Testis (tissue), 2 donors: Measurements from ENCODE around the gene NAXE.

Experiments used
- POLR2A ChIP-seq: fragments of 450-650 bp; IDR thresholded peaks from one replicate; pipeline ENCODE4 v1.6.1; 2017; ENCODE audit warnings: antibody characterized with exemption, mild to moderate bottlenecking, moderate library complexity
- TF ChIP-seq, protein P1 (sequence below), 3 experiments: fragments of 450-650 bp in 2 of 3; fragments of 200-600 bp in 1 of 3; sonication (generic) in 1 of 3; IDR thresholded peaks; one replicate each; pipeline ENCODE4 v1.5.1; 2016 to 2019; ENCODE audit warnings: antibody characterized with exemption in 3 of 3, mild to moderate bottlenecking in 2 of 3, moderate library complexity in 1 of 3

GRCh38 chr1:156543066-156543465, 48.5 kb upstream of the NAXE start:
- TF ChIP-seq, protein P1, sequence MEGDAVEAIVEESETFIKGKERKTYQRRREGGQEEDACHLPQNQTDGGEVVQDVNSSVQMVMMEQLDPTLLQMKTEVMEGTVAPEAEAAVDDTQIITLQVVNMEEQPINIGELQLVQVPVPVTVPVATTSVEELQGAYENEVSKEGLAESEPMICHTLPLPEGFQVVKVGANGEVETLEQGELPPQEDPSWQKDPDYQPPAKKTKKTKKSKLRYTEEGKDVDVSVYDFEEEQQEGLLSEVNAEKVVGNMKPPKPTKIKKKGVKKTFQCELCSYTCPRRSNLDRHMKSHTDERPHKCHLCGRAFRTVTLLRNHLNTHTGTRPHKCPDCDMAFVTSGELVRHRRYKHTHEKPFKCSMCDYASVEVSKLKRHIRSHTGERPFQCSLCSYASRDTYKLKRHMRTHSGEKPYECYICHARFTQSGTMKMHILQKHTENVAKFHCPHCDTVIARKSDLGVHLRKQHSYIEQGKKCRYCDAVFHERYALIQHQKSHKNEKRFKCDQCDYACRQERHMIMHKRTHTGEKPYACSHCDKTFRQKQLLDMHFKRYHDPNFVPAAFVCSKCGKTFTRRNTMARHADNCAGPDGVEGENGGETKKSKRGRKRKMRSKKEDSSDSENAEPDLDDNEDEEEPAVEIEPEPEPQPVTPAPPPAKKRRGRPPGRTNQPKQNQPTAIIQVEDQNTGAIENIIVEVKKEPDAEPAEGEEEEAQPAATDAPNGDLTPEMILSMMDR (IDR thresholded peaks at IDR 0.05): no peak
- TF ChIP-seq POLR2A: no peak
